GM23338 (cell line): ENCODE results near the gene FAM241A.

ENCODE experiments used
- CREB1 ChIP-seq: fragments of 250-450 bp; sonication (Bioruptor Pico); IDR thresholded peaks from 2 replicates; pipeline ENCODE4 v1.5.0; 2020; ENCODE audit warnings: low read depth, mild to moderate bottlenecking, moderate library complexity
- EZH2 ChIP-seq: fragments of 200-600 bp; sonication (generic); IDR thresholded peaks from one replicate; pipeline ENCODE4 v1.8.0; 2017; ENCODE audit warnings: antibody characterized with exemption, mild to moderate bottlenecking, low read depth; ENCODE audit not compliant: unreplicated experiment
- EZH2phosphoT487 ChIP-seq: fragments of 200-600 bp; sonication (generic); IDR thresholded peaks from one replicate; pipeline ENCODE4 v1.8.1; 2018; ENCODE audit warnings: antibody characterized with exemption; ENCODE audit not compliant: unreplicated experiment
- STAT1 ChIP-seq: IDR thresholded peaks from one replicate; pipeline ENCODE4 v1.6.1; 2016; ENCODE audit warnings: antibody characterized with exemption; ENCODE audit not compliant: unreplicated experiment
- TF ChIP-seq, protein P1 (sequence below), 2 experiments: fragments of 200-600 bp in 1 of 2; sonication (generic) in 1 of 2; conservative IDR thresholded peaks; 2 replicates each; pipeline versions ENCODE4 v1.5.1 to v1.6.1; 2016 to 2017; ENCODE audit warnings: antibody characterized with exemption in 2 of 2, low read depth in 2 of 2, mild to moderate bottlenecking in 2 of 2, moderate library complexity in 1 of 2

DNA sequence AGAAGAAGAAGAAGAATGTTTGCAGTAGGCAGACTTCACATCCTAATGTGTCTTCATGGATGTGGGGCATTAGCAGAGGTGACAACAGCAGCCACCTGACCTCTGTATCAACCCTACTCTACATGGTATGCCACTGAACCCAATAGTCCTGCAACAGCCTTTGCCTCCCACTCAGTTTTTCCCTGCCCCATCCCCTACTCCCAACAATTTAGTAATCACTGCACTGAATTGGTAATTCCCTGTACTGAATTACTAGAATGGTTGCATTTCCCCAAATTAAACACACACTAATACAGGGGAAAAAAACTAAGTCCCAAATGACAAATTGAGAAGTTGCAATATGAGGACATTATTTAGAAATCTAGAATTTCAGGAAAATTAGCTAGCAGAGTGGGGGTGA, 31.4 kb upstream of the FAM241A start:
- no peak for TF ChIP-seq STAT1
- TF ChIP-seq, protein P1, sequence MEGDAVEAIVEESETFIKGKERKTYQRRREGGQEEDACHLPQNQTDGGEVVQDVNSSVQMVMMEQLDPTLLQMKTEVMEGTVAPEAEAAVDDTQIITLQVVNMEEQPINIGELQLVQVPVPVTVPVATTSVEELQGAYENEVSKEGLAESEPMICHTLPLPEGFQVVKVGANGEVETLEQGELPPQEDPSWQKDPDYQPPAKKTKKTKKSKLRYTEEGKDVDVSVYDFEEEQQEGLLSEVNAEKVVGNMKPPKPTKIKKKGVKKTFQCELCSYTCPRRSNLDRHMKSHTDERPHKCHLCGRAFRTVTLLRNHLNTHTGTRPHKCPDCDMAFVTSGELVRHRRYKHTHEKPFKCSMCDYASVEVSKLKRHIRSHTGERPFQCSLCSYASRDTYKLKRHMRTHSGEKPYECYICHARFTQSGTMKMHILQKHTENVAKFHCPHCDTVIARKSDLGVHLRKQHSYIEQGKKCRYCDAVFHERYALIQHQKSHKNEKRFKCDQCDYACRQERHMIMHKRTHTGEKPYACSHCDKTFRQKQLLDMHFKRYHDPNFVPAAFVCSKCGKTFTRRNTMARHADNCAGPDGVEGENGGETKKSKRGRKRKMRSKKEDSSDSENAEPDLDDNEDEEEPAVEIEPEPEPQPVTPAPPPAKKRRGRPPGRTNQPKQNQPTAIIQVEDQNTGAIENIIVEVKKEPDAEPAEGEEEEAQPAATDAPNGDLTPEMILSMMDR (conservative IDR thresholded peaks at IDR 0.05; ENCODE audit: low read depth in 2 of 2) = no peak
- TF ChIP-seq EZH2phosphoT487 = no peak
- no peak for TF ChIP-seq CREB1
- TF ChIP-seq EZH2 = no peak
